GM12878 (cell line): Measurements from ENCODE around the gene ENO2.

Source experiments
- CEBPB ChIP-seq, 2 experiments: fragments of 150-350 bp in 1 of 2; IDR thresholded peaks; 2 replicates each; pipeline ENCODE4 v1.6.1; 2012 to 2014; ENCODE audit warnings: low read depth in 2 of 2, low read length in 2 of 2, borderline replicate concordance in 1 of 2, inconsistent platforms in 1 of 2
- CTCF ChIP-seq, 3 experiments: IDR thresholded peaks in 2 of 3; conservative IDR thresholded peaks in 1 of 3; 2 replicates each; pipeline ENCODE4 v1.5.1; 2011; ENCODE audit warnings: low read depth in 3 of 3, low read length in 3 of 3, mild to moderate bottlenecking in 3 of 3, control low read depth in 2 of 3, moderate library complexity in 2 of 3, inconsistent platforms in 1 of 3, mixed read lengths in 1 of 3; ENCODE audit not compliant: control insufficient read depth in 2 of 3, insufficient read depth in 1 of 3; ENCODE audit errors: extremely low read depth in 1 of 3
- EGR1 ChIP-seq, 2 experiments: IDR thresholded peaks; 1 replicate in 1 of 2; 2 replicates in 1 of 2; pipeline ENCODE4 v1.6.1; 2011 to 2012; ENCODE audit warnings: low read depth in 2 of 2, low read length in 2 of 2, borderline replicate concordance in 1 of 2, mild to moderate bottlenecking in 1 of 2, moderate library complexity in 1 of 2
- NFXL1 ChIP-seq: fragments of 450-650 bp; IDR thresholded peaks from 2 replicates; pipeline ENCODE4 v1.6.1; 2017; ENCODE audit warnings: antibody characterized with exemption, mild to moderate bottlenecking, borderline replicate concordance
- NFYB ChIP-seq: IDR thresholded peaks from 2 replicates; pipeline ENCODE4 v1.6.1; 2011; ENCODE audit warnings: low read depth, mild to moderate bottlenecking, low read length, improper control_type of control experiment, moderate library complexity; ENCODE audit not compliant: insufficient read depth
- SP1 ChIP-seq: IDR thresholded peaks from one replicate; pipeline ENCODE4 v1.6.1; 2011; ENCODE audit warnings: low read depth, low read length
- SRF ChIP-seq, 2 experiments: IDR thresholded peaks; 2 replicates each; pipeline ENCODE4 v1.6.1; 2011; ENCODE audit warnings: low read depth in 2 of 2, low read length in 2 of 2, mild to moderate bottlenecking in 1 of 2, moderate library complexity in 1 of 2

GRCh38 chr12:6902448-6902847 lies 11.9 kb upstream of the ENO2 start:
- no peak for TF ChIP-seq CTCF (IDR thresholded peaks at IDR 0.05 in 2 of 3, conservative IDR thresholded peaks at IDR 0.05 in 1 of 3; ENCODE audit: control insufficient read depth in 2 of 3, extremely low read depth in 1 of 3, insufficient read depth in 1 of 3, low read depth in 3 of 3, low read length in 3 of 3)
- no peak for TF ChIP-seq SP1
- no peak for TF ChIP-seq NFYB
- TF ChIP-seq CEBPB (IDR thresholded peaks at IDR 0.05; ENCODE audit: borderline replicate concordance in 1 of 2, low read depth in 2 of 2, low read length in 2 of 2), result no peak
- TF ChIP-seq SRF (IDR thresholded peaks at IDR 0.05; ENCODE audit: low read depth in 2 of 2, low read length in 2 of 2), result no peak
- TF ChIP-seq EGR1 (IDR thresholded peaks at IDR 0.05; ENCODE audit: borderline replicate concordance in 1 of 2, low read depth in 2 of 2, low read length in 2 of 2), result no peak
- TF ChIP-seq NFXL1, result no peak
